Ishikawa (cell line): Measurements from ENCODE around the gene BCORL1.

Source experiments
- CEBPB ChIP-seq: IDR thresholded peaks from 2 replicates; pipeline ENCODE4 v1.6.1; 2012
- CREB1 ChIP-seq: IDR thresholded peaks from 2 replicates; pipeline ENCODE4 v1.6.1; 2012; ENCODE audit warnings: low read depth
- EGR1 ChIP-seq: IDR thresholded peaks from 2 replicates; pipeline ENCODE4 v1.6.1; 2012
- EP300 ChIP-seq: IDR thresholded peaks from 2 replicates; pipeline ENCODE4 v1.6.1; 2012; ENCODE audit warnings: borderline replicate concordance
- FOXM1 ChIP-seq: IDR thresholded peaks from 2 replicates; pipeline ENCODE4 v1.6.1; 2012; ENCODE audit warnings: low read depth, borderline replicate concordance
- MAX ChIP-seq: IDR thresholded peaks from 2 replicates; pipeline ENCODE4 v1.6.1; 2012
- NFIC ChIP-seq: IDR thresholded peaks from 2 replicates; pipeline ENCODE4 v1.6.1; 2012
- RAD21 ChIP-seq: IDR thresholded peaks from 2 replicates; pipeline ENCODE4 v1.6.1; 2012; ENCODE audit warnings: low read depth
- REST ChIP-seq: IDR thresholded peaks from 2 replicates; pipeline ENCODE4 v1.6.1; 2012; ENCODE audit warnings: low read depth, mild to moderate bottlenecking
- TAF1 ChIP-seq: IDR thresholded peaks from 2 replicates; pipeline ENCODE4 v1.6.1; 2012; ENCODE audit warnings: low read depth, mild to moderate bottlenecking
- TCF12 ChIP-seq: IDR thresholded peaks from 2 replicates; pipeline ENCODE4 v1.6.1; 2012; ENCODE audit warnings: low read depth
- TEAD4 ChIP-seq: IDR thresholded peaks from 2 replicates; pipeline ENCODE4 v1.6.1; 2012
- USF1 ChIP-seq: IDR thresholded peaks from 2 replicates; pipeline ENCODE4 v1.6.1; 2012
- YY1 ChIP-seq: IDR thresholded peaks from 2 replicates; pipeline ENCODE4 v1.6.1; 2012; ENCODE audit warnings: low read depth
- ZBTB7A ChIP-seq: IDR thresholded peaks from 2 replicates; pipeline ENCODE4 v1.6.1; 2012; ENCODE audit warnings: low read depth

The BCORL1 gene

GRCh38 chrX:130018143-130018542 lies 35.7 kb downstream of the BCORL1 start:
- TF ChIP-seq RAD21 (no peak), MAX (no peak), REST (no peak), TAF1 (no peak), YY1 (no peak), USF1 (no peak), FOXM1 (no peak)

GRCh38 chrX:130020661-130021324 lies 38.4 kb downstream of the BCORL1 start:
- TF ChIP-seq TCF12 (no peak), ZBTB7A (no peak), CREB1 (no peak), EGR1 (no peak), REST (no peak), EP300 (no peak), TAF1 (no peak), NFIC (no peak), MAX (no peak), YY1 (no peak), CEBPB (no peak), TEAD4 (no peak), FOXM1 (no peak), RAD21 (no peak), USF1 (no peak)

- TF ChIP-seq ZBTB7A (no peak), EP300 (no peak), YY1 (0 out of 2 replicates have a peak, but pooled peaks have one; percentile 20), MAX (no peak), EGR1 (no peak)
Measured at GRCh38 chrX:130024127-130024526, 41.7 kb downstream of the BCORL1 start.

- no peak for TF ChIP-seq EGR1
- no peak for TF ChIP-seq EP300
- TF ChIP-seq RAD21, result no peak
- no peak for TF ChIP-seq MAX
- no peak for TF ChIP-seq CEBPB
Measured at GRCh38 chrX:130025256-130025655, 42.8 kb downstream of the BCORL1 start.

GRCh38 chrX:130027569-130027968 lies 45.1 kb downstream of the BCORL1 start:
- no peak for TF ChIP-seq NFIC
- TF ChIP-seq TAF1, result no peak
- TF ChIP-seq RAD21, result no peak

GRCh38 chrX:130028196-130028595 lies 45.8 kb downstream of the BCORL1 start:
- TF ChIP-seq RAD21 (peak; percentile 41), TAF1 (no peak)

GRCh38 chrX:130030826-130031225 lies 48.4 kb downstream of the BCORL1 start:
- TF ChIP-seq YY1, result no peak
- no peak for TF ChIP-seq NFIC
- TF ChIP-seq ZBTB7A, result no peak
- no peak for TF ChIP-seq TEAD4
- no peak for TF ChIP-seq RAD21
